HEK293 (cell line): ENCODE results near the gene MYO7B.

Experiments
- ATF2 ChIP-seq: fragments of 450-650 bp; formaldehyde crosslinking; IDR thresholded peaks from 2 replicates; pipeline ENCODE4 v1.5.1; 2016; ENCODE audit warnings: missing biosample characterization, missing genetic modification characterization, low read depth
- CTCF ChIP-seq: fragments of 450-650 bp; formaldehyde crosslinking; IDR thresholded peaks from 2 replicates; pipeline ENCODE4 v1.5.1; 2016; ENCODE audit warnings: missing biosample characterization, missing genetic modification characterization
- INSM2 ChIP-seq: fragments of 450-650 bp; formaldehyde crosslinking; IDR thresholded peaks from 2 replicates; pipeline ENCODE4 v1.5.1; 2016; ENCODE audit warnings: missing biosample characterization, missing genetic modification characterization
- REST ChIP-seq: fragments of 450-650 bp; formaldehyde crosslinking; IDR thresholded peaks from 2 replicates; pipeline ENCODE4 v1.5.1; 2016; ENCODE audit warnings: missing biosample characterization, missing genetic modification characterization
- YY1 ChIP-seq: fragments of 450-650 bp; formaldehyde crosslinking; IDR thresholded peaks from 2 replicates; pipeline ENCODE4 v1.5.1; 2018; ENCODE audit warnings: missing biosample characterization, missing genetic modification characterization
- ZBTB1 ChIP-seq: fragments of 450-650 bp; formaldehyde crosslinking; IDR thresholded peaks from 2 replicates; pipeline ENCODE4 v1.5.1; 2016; ENCODE audit warnings: missing biosample characterization, missing genetic modification characterization
- ZNF549 ChIP-seq: fragments of 450-650 bp; IDR thresholded peaks from 2 replicates; pipeline ENCODE4 v1.5.1; 2018; ENCODE audit warnings: missing biosample characterization, missing genetic modification characterization, mild to moderate bottlenecking, inconsistent platforms, moderate library complexity
- ZNF600 ChIP-seq: fragments of 450-650 bp; formaldehyde crosslinking; IDR thresholded peaks from 2 replicates; pipeline ENCODE4 v1.5.1; 2016; ENCODE audit warnings: missing biosample characterization, missing genetic modification characterization
- ZNF768 ChIP-seq: fragments of 450-650 bp; formaldehyde crosslinking; IDR thresholded peaks from 2 replicates; pipeline ENCODE4 v1.5.1; 2018; ENCODE audit warnings: missing biosample characterization, mild to moderate bottlenecking, missing genetic modification characterization

- TF ChIP-seq ZNF549 (no peak), ZNF768 (tag by site-specific recombination) (no peak), ATF2 (tag by site-specific recombination) (no peak), ZBTB1 (tag by site-specific recombination) (no peak), INSM2 (tag by site-specific recombination) (no peak), CTCF (tag by site-specific recombination) (no peak), YY1 (tag by site-specific recombination) (no peak), ZNF600 (tag by site-specific recombination) (no peak), REST (tag by site-specific recombination) (no peak)
Observed at GRCh38 chr2:127584516-127585033, 49.1 kb downstream of the MYO7B start.
